Prostate gland (tissue), 2 donors: ENCODE data around the gene EEF1G.

Experiments
- CTCF ChIP-seq, 4 experiments: fragments of 200-600 bp in 2 of 4; fragments of 450-650 bp in 2 of 4; sonication (generic) in 2 of 4; IDR thresholded peaks; 1 replicate in 3 of 4; 2 replicates in 1 of 4; pipeline ENCODE4 v1.5.1; 2016 to 2019; ENCODE audit warnings: antibody characterized with exemption in 4 of 4, mild to moderate bottlenecking in 2 of 4, moderate library complexity in 2 of 4
- POLR2AphosphoS5 ChIP-seq: sonication (generic); formaldehyde crosslinking; IDR thresholded peaks from one replicate; pipeline ENCODE4 v1.6.1; 2017; ENCODE audit warnings: antibody characterized with exemption

GRCh38 chr11:62607714-62608113, 34.0 kb upstream of the EEF1G start:
- TF ChIP-seq CTCF (IDR thresholded peaks at IDR 0.05) (no peak), POLR2AphosphoS5 (no peak)
